AG04450 (cell line): Measurements from ENCODE around the gene ZNF385C. TPM values are rescaled to one million over a fixed set of nuclear protein-coding genes. Genes with fewer than 3 reads are reported as not detected.
A peak's percentile ranks its signal among the peaks of the same experiment; 100 is the strongest.

ENCODE experiments used
- CTCF ChIA-PET: fragments of 300-600, 350-600 bp; formaldehyde crosslinking; extraction: SDS; loops from one replicate; lab custom pipeline; 2022; ENCODE audit warnings: antibody characterized with exemption, inconsistent platforms; lab: Charles Lee
- POLR2A ChIA-PET: fragments of 350-600 bp; formaldehyde crosslinking; extraction: SDS; loops from one replicate; lab custom pipeline; 2021; ENCODE audit warnings: antibody characterized with exemption, inconsistent platforms; lab: Yijun Ruan, JAX
- DNase-seq: peaks from one replicate; pipeline ENCODE4 v3.0.0-alpha.2; 2011; ENCODE audit warnings: low read depth, low spot score
- H3K27ac ChIP-seq: one replicate; pipeline ENCODE4 v1.5.1; 2012; ENCODE audit warnings: low read depth, low read length, control low read depth
- H3K27me3 ChIP-seq: one replicate; pipeline ENCODE4 v1.6.0; 2012; ENCODE audit warnings: low read length; ENCODE audit not compliant: control insufficient read depth, insufficient read depth
- H3K4me3 ChIP-seq: 2 replicates; pipeline ENCODE4 v1.5.1; 2011; ENCODE audit warnings: mild to moderate bottlenecking, low read depth, low read length, control low read depth
- H3K9me3 ChIP-seq: 2 replicates; pipeline ENCODE4 v1.5.1; 2012; ENCODE audit warnings: low read length; ENCODE audit not compliant: control insufficient read depth, insufficient read depth
- CTCF ChIP-seq: IDR thresholded peaks from 2 replicates; pipeline ENCODE4 v1.5.1; 2011; ENCODE audit warnings: low read depth, low read length, control low read depth, inconsistent platforms
- polyA plus RNA-seq: library from polyadenylated mRNA; depleted of rRNA; stranded (reverse); fragments of >200 nt; gene quantifications from 2 replicates; pipeline ENCODE4 v1.2.3, GENCODE V29; 2011

ZNF385C gene
- polyA plus RNA-seq, 1 experiment: not detected

DNA sequence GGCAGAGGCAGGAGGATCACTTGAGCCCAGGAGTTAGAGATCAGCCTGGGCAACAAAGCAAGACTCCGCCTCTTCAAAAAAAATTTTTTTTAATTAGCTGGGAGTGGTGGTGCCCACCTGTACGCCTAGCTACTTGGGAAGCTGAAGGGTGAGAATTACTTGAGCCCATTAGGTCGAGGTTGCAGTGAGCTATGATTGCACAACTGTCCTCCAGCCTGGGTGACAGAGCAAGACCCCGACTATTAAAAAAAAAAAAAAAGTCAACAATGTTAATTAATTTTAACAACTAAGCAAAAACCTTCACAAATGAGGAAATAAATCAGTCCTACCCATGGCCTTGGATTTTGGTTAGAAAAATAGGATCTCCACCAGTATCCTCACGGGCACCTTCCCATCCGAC lies 8.9 kb upstream of the ZNF385C start:
- no peak for DNase-seq
- Histone ChIP-seq H3K4me3 (peak overlapping the region; percentile 53; the same call in 1 of the 2 replicates), H3K27me3 (peaks cover 8% of the 10 kb centered on the region), H3K9me3 (no peaks in the 10 kb centered on the region; the same call in 1 of the 2 replicates), H3K27ac (no peak overlapping the region)
- no peak for TF ChIP-seq CTCF
- CTCF ChIA-PET: interaction anchor here (0.8 kb wide), 1 partner anchor 41 kb away, joined by 3 read pairs; no protein-coding TSS in a partner anchor
- POLR2A ChIA-PET: interaction anchor here (0.6 to 1.4 kb wide), 2 partner anchors 90 to 424 kb away, joined by 3 read pairs; partner anchors contain the start of gene DNAJC7

- Histone ChIP-seq H3K4me3 (no peak overlapping the region), H3K27me3 (peaks cover 8% of the 10 kb centered on the region), H3K27ac (no peak overlapping the region), H3K9me3 (no peaks in the 10 kb centered on the region; the same call in 1 of the 2 replicates)
- ChIA-PET CTCF (no interaction called here), POLR2A (no interaction called here)
- TF ChIP-seq CTCF: no peak
- DNase-seq: no peak
Observed at GRCh38 chr17:42106009-42106408, 7.7 kb upstream of the ZNF385C start.

DNA sequence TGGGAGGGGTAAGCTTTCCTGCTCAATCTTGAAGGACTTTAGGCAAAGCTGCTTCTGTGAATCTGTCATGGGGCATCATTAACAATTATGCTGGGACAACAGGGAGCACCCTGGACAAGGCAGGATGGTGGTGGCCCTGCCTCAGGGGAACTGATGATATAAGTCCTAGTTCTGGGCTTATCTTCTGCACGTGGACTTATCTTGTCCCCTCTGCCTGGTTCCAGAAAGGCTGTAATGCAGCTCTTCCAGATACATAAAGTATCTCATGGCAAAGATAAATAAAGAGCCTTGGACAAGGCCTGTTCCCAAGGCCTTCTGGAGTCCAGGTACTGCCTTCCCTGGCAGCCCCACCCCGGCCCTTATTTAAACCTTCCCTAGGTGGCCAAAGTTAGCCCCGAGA lies 6.0 kb upstream of the ZNF385C start:
- TF ChIP-seq CTCF: no peak
- no peak for DNase-seq
- Histone ChIP-seq H3K9me3 (no peaks in the 10 kb centered on the region; the same call in 1 of the 2 replicates), H3K27ac (no peak overlapping the region), H3K4me3 (no peak overlapping the region), H3K27me3 (peaks cover 10% of the 10 kb centered on the region)
- ChIA-PET CTCF (no interaction called here), POLR2A (no interaction called here)

GRCh38 chr17:42103221-42103954 lies 5.1 kb upstream of the ZNF385C start:
- no peak for TF ChIP-seq CTCF
- ChIA-PET POLR2A (no interaction called here), CTCF (interaction anchor here (0.6 to 1.0 kb wide), 2 partner anchors 76 to 140 kb away, joined by 3 read pairs; no protein-coding TSS in a partner anchor)
- DNase-seq: no peak
- Histone ChIP-seq H3K27ac (no peak overlapping the region), H3K27me3 (peaks cover 18% of the 10 kb centered on the region), H3K9me3 (no peaks in the 10 kb centered on the region; the same call in 1 of the 2 replicates), H3K4me3 (no peak overlapping the region)
